GM12878 (cell line): ENCODE data around the gene LMF1. TPM values are rescaled to one million over a fixed set of nuclear protein-coding genes. Genes with fewer than 3 reads are reported as not detected.

Experiments used
- ATAC-seq: fragments of 200-7000 bp; cut with Tn5 transposase; 3 replicates; pipeline ENCODE4 v1.9.1; 2020; ENCODE audit warnings: mild to moderate bottlenecking, moderate library complexity
- BruUV-seq: library from RNA; stranded (reverse); fragments of 400-500 nt; replicated peaks from 2 replicates; lab custom pipeline; 2021; lab: Mats Ljungman, UMichigan
- CTCF ChIA-PET: fragments of 300-600 bp; sonication (Branson Sonifier 250); formaldehyde crosslinking; extraction: SDS; loops from one replicate; lab custom pipeline; 2021; ENCODE audit warnings: inconsistent platforms; lab: Yijun Ruan, JAX
- POLR2A ChIA-PET: fragments of 350-600 bp; formaldehyde crosslinking; extraction: SDS; loops from one replicate; lab custom pipeline; 2021; ENCODE audit warnings: inconsistent platforms; lab: Charles Lee
- RAD21 ChIA-PET: fragments of 300-600 bp; sonication (Branson Sonifier 250); formaldehyde crosslinking; loops from one replicate; lab custom pipeline; 2023; ENCODE audit warnings: antibody characterized with exemption; ENCODE audit not compliant: unreplicated experiment; lab: Charles Lee
- SMC1A ChIA-PET: fragments of 300-600 bp; sonication (Branson Sonifier 250); formaldehyde crosslinking; loops from one replicate; lab custom pipeline; 2023; ENCODE audit not compliant: unreplicated experiment, uncharacterized antibody; lab: Charles Lee
- DNase-seq: peaks from one replicate; pipeline ENCODE4 v3.0.0-alpha.2; 2011; ENCODE audit warnings: low read depth, low spot score
- FAIRE-seq: peaks from 3 replicates; lab custom pipeline; 2011; peaks lifted over from hg19 to GRCh38; lab: Jason Lieb, UNC
- H2AFZ ChIP-seq: 2 replicates; pipeline ENCODE4 v1.6.0; 2011; ENCODE audit warnings: low read depth, low read length, control low read depth; ENCODE audit not compliant: control insufficient read depth
- H3K27ac ChIP-seq: 2 replicates; pipeline ENCODE4 v1.5.1; 2011; ENCODE audit warnings: control low read depth; ENCODE audit not compliant: control insufficient read depth, insufficient read depth
- H3K27me3 ChIP-seq, 2 experiments: replicated peaks in 1 of 2; 2 replicates each; pipeline versions ENCODE4 v1.6.0 to v1.6.1; 2011; ENCODE audit warnings: low read length in 1 of 2; ENCODE audit not compliant: control insufficient read depth in 2 of 2, insufficient read depth in 2 of 2
- H3K36me3 ChIP-seq, 2 experiments: 2 replicates each; pipeline ENCODE4 v1.5.1; 2011; ENCODE audit warnings: low read length in 1 of 2; ENCODE audit not compliant: control insufficient read depth in 2 of 2, insufficient read depth in 2 of 2
- H3K4me1 ChIP-seq: 2 replicates; pipeline ENCODE4 v1.6.1; 2011; ENCODE audit warnings: mild to moderate bottlenecking, low read length, moderate library complexity, mixed read lengths; ENCODE audit not compliant: control insufficient read depth, insufficient read depth
- H3K4me2 ChIP-seq: 2 replicates; pipeline ENCODE4 v1.6.0; 2011; ENCODE audit warnings: control low read depth; ENCODE audit not compliant: control insufficient read depth, insufficient read depth
- H3K4me3 ChIP-seq: fragments of 200-600 bp; sonication (generic); 2 replicates; pipeline ENCODE4 v1.5.1; 2016
- H3K79me2 ChIP-seq: 2 replicates; pipeline ENCODE4 v1.6.0; 2011; ENCODE audit warnings: low read length; ENCODE audit not compliant: control insufficient read depth, insufficient read depth
- H3K9ac ChIP-seq: 2 replicates; pipeline ENCODE4 v1.8.0; 2011; ENCODE audit warnings: low read length, control low read depth, mixed read lengths; ENCODE audit not compliant: control insufficient read depth, insufficient read depth
- H3K9me3 ChIP-seq: replicated peaks from 3 replicates; pipeline ENCODE4 v1.5.1; 2011; ENCODE audit warnings: mild to moderate bottlenecking, low read length; ENCODE audit not compliant: control insufficient read depth, insufficient read depth
- H4K20me1 ChIP-seq: 2 replicates; pipeline ENCODE4 v1.6.0; 2011; ENCODE audit not compliant: control insufficient read depth, insufficient read depth
- CHD1 ChIP-seq: IDR thresholded peaks from 2 replicates; pipeline ENCODE4 v1.6.1; 2012; ENCODE audit warnings: low read depth, low read length, improper control_type of control experiment
- CREB1 ChIP-seq: IDR thresholded peaks from 2 replicates; pipeline ENCODE4 v1.6.1; 2012; ENCODE audit warnings: low read depth, mild to moderate bottlenecking, inconsistent platforms
- FOS ChIP-seq: IDR thresholded peaks from 3 replicates; pipeline ENCODE4 v1.6.1; 2011; ENCODE audit warnings: borderline replicate concordance; ENCODE audit not compliant: insufficient read length; ENCODE audit errors: extremely low read depth
- FOXM1 ChIP-seq: IDR thresholded peaks from 2 replicates; pipeline ENCODE4 v1.6.1; 2012; ENCODE audit warnings: low read depth, mild to moderate bottlenecking, inconsistent platforms, low read length, moderate library complexity
- GATAD2B ChIP-seq: fragments of 450-650 bp; conservative IDR thresholded peaks from 2 replicates; pipeline ENCODE4 v1.6.1; 2017; ENCODE audit warnings: low read depth, mild to moderate bottlenecking, moderate library complexity
- HDAC2 ChIP-seq: fragments of 200-600 bp; sonication (generic); IDR thresholded peaks from 2 replicates; pipeline ENCODE4 v1.6.1; 2017
- KAT2A ChIP-seq: conservative IDR thresholded peaks from 2 replicates; pipeline ENCODE4 v1.6.1; 2011; ENCODE audit warnings: low read depth, low read length; ENCODE audit not compliant: control insufficient read depth
- MEF2A ChIP-seq: IDR thresholded peaks from 2 replicates; pipeline ENCODE4 v1.6.1; 2011; ENCODE audit warnings: low read depth, mild to moderate bottlenecking, low read length, moderate library complexity; ENCODE audit not compliant: insufficient read depth
- RELA ChIP-seq: fragments of 450-650 bp; IDR thresholded peaks from 2 replicates; pipeline ENCODE4 v1.8.0; 2014; ENCODE audit warnings: borderline replicate concordance; ENCODE audit not compliant: partially characterized antibody
- SUPT20H ChIP-seq: IDR thresholded peaks from 2 replicates; pipeline ENCODE4 v1.6.1; 2011; ENCODE audit warnings: low read depth, mild to moderate bottlenecking, low read length, moderate library complexity, borderline replicate concordance; ENCODE audit not compliant: control insufficient read depth
- TARDBP ChIP-seq: IDR thresholded peaks from 2 replicates; pipeline ENCODE4 v1.6.1; 2016; ENCODE audit warnings: borderline replicate concordance
- TCF7 ChIP-seq: IDR thresholded peaks from 2 replicates; pipeline ENCODE4 v1.6.1; 2014; ENCODE audit warnings: antibody characterized with exemption, borderline replicate concordance
- ZNF384 ChIP-seq: IDR thresholded peaks from 2 replicates; pipeline ENCODE4 v1.6.1; 2012; ENCODE audit warnings: low read depth, mild to moderate bottlenecking, low read length, improper control_type of control experiment, borderline replicate concordance
- WGBS: methylation state at CpG from one replicate; pipeline ENCODE4 v1.1.6; 2016; ENCODE audit warnings: low lambda C conversion rate; ENCODE audit not compliant: insufficient replicate concordance, insufficient coverage; ENCODE audit errors: missing lambda C conversion rate; 5-methylcytosine and 5-hydroxymethylcytosine counted together
- in situ Hi-C: fragments of 300-500 bp; cut with MboI; formaldehyde crosslinking; loops from 9 replicates; pipeline ENCODE4 v1.14.3; 2018; ENCODE audit warnings: mixed read lengths
- intact Hi-C: fragments of 100-400 bp; cut with micrococcal nuclease; formaldehyde crosslinking; loops from one replicate; pipeline ENCODE4 v1.14.2; 2022; ENCODE audit not compliant: unreplicated experiment
- polyA plus RNA-seq, 11 experiments: library from polyadenylated mRNA; depleted of rRNA in 4 of 11; unstranded in 6 of 11; stranded (reverse) in 5 of 11; fragments of >200 nt; fragmentation: Nextera tagmentation in 4 of 11; fragmentation: Illumina TruSeq in 1 of 11; extraction: Ambion mirVana in 4 of 11; extraction: Trizol in 1 of 11; gene quantifications; 1 replicate in 1 of 11; 2 replicates in 10 of 11; pipeline versions ENCODE4 v1.2.1 to v1.2.3, GENCODE V29; 2011 to 2016; ENCODE audit warnings: inconsistent platforms in 2 of 11, missing spikeins in 2 of 11, low read depth in 1 of 11
- total RNA-seq, 4 experiments: library from RNA; depleted of rRNA in 3 of 4; stranded (reverse); fragments of >200 nt in 3 of 4; fragmentation: Illumina TruSeq in 1 of 4; extraction: Trizol in 1 of 4; gene quantifications; 2 replicates each; pipeline versions ENCODE4 v1.2.1 to v1.2.3, GENCODE V29; 2013 to 2021
- TF ChIP-seq, protein P1 (sequence below): fragments of 450-650 bp; IDR thresholded peaks from 2 replicates; pipeline ENCODE4 v1.6.1; 2018; ENCODE audit warnings: mild to moderate bottlenecking, low read depth, moderate library complexity; ENCODE audit not compliant: partially characterized antibody
- TF ChIP-seq, protein P2 (sequence below): fragments of 450-650 bp; IDR thresholded peaks from 2 replicates; pipeline ENCODE4 v1.6.1; 2016; ENCODE audit warnings: mild to moderate bottlenecking

Gene LMF1
- total and polyA plus RNA-seq, 10 of the 15 experiments (the other 5 are each of a cell fraction or from before 2014, with no cell fraction given), result 0.18 to 3.2 (median 1.4) TPM; not detected in 1

DNA sequence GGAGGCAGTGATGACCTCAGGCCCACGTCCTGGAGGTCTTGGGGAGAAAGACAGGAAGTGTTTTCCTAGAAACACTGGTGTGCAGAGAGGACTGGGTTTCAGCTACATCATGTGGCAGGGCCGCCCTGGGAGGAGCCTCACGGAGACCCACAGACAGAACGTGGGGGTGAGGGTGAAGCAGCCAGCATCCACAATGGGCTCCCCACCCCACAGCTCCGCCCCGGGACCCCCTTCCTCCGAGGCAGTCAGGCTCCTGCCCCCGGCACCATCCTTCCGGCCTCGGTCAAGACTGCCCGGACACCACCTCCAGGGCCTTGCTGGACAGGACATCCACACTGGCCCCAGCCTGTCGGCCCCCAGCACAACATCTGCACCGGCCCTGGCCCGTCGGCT is 51.1 kb downstream of the LMF1 start:
- ChIA-PET POLR2A (no interaction called here), CTCF (interaction anchor here (0.6 kb wide), 1 partner anchor 209 kb away, joined by 3 read pairs; no protein-coding TSS in a partner anchor), SMC1A (no interaction called here), RAD21 (no interaction called here)
- intact Hi-C loops, result no loop called here
- 66% methylated on average over 10 of the region's 15 CpGs for WGBS
- no peaks in the 10 kb centered on the region for H4K20me1 ChIP-seq
- in situ Hi-C loops, result no loop called here
- no peak overlapping the region for H2AFZ ChIP-seq
- no peak overlapping the region for H3K4me2 ChIP-seq
- no peak overlapping the region for H3K4me3 ChIP-seq
- H3K27me3 ChIP-seq, result no peaks in the 10 kb centered on the region
- H3K9me3 ChIP-seq, result peaks cover 4% of the 10 kb centered on the region; the same call in 1 of the 3 replicates
- H3K36me3 ChIP-seq, result no peaks in the 10 kb centered on the region
- ATAC-seq (no peak), FAIRE-seq (no peak), DNase-seq (no peak)
- no peak overlapping the region for H3K27ac ChIP-seq
- no peaks in the 10 kb centered on the region for H3K4me1 ChIP-seq
- BruUV-seq, result no TSS peak
- H3K9ac ChIP-seq, result no peak overlapping the region
- TF ChIP-seq MEF2A (no peak), GATAD2B (no peak), ZNF384 (no peak), HDAC2 (no peak), SUPT20H (no peak), FOS (no peak), FOXM1 (no peak), CHD1 (no peak), KAT2A (no peak), TCF7 (no peak), CREB1 (no peak), RELA (no peak), TARDBP (no peak)
- TF ChIP-seq, protein P1, sequence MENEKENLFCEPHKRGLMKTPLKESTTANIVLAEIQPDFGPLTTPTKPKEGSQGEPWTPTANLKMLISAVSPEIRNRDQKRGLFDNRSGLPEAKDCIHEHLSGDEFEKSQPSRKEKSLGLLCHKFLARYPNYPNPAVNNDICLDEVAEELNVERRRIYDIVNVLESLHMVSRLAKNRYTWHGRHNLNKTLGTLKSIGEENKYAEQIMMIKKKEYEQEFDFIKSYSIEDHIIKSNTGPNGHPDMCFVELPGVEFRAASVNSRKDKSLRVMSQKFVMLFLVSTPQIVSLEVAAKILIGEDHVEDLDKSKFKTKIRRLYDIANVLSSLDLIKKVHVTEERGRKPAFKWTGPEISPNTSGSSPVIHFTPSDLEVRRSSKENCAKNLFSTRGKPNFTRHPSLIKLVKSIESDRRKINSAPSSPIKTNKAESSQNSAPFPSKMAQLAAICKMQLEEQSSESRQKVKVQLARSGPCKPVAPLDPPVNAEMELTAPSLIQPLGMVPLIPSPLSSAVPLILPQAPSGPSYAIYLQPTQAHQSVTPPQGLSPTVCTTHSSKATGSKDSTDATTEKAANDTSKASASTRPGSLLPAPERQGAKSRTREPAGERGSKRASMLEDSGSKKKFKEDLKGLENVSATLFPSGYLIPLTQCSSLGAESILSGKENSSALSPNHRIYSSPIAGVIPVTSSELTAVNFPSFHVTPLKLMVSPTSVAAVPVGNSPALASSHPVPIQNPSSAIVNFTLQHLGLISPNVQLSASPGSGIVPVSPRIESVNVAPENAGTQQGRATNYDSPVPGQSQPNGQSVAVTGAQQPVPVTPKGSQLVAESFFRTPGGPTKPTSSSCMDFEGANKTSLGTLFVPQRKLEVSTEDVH, result no peak
- TF ChIP-seq, protein P2, sequence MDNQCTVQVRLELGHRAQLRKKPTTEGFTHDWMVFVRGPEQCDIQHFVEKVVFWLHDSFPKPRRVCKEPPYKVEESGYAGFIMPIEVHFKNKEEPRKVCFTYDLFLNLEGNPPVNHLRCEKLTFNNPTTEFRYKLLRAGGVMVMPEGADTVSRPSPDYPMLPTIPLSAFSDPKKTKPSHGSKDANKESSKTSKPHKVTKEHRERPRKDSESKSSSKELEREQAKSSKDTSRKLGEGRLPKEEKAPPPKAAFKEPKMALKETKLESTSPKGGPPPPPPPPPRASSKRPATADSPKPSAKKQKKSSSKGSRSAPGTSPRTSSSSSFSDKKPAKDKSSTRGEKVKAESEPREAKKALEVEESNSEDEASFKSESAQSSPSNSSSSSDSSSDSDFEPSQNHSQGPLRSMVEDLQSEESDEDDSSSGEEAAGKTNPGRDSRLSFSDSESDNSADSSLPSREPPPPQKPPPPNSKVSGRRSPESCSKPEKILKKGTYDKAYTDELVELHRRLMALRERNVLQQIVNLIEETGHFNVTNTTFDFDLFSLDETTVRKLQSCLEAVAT, result no peak
- no peaks in the 10 kb centered on the region for H3K79me2 ChIP-seq
